Femur (tissue), 1 donor: ENCODE data around the gene TTC17.
"Not testable (repeated sequence)": the region's sequence is repeated elsewhere in the genome, so short reads cannot be mapped to it uniquely, and the experiment has no call there.

Experiments used
- DNase-seq: peaks from one replicate; pipeline ENCODE4 v3.0.0-alpha.2; 2017

The TTC17 gene

DNA sequence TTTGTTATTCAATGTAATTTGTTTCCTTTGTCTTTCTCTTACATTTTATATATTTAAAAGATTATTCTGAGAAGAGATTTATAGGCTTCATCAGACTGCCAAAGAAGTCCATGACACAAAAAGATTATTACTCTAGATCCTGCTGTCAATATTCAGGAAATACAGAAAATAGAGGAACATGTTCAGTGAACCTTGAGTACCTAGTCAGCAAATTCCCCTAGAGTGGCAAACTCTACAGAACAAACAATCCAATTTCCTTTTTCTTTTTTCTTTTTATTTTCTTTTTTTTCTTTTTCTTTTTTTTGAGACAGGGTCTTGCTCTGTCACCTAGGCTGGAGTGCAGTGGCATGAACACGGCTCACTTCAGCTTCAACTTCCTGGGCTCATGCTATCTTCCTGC, 23.9 kb downstream of the TTC17 start:
- no peak for DNase-seq

DNA sequence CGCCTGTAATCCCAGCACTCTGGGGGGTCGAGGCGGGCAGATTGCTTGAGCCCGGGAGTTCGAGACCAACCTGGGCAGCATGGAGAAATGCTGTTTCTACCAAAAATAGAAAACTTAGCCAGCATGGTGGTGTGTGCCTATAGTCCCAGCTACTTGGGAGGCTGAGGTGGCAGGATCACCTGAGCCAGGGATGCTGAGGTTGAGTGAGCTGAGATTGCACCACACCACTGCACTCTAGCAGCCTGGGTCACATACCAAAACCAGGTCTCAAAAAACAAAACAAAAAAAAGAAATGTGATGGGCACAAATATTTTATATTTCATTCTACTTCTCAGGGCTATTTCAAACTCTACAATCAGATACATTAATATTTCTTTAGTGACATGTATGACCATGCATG, 25.7 kb downstream of the TTC17 start:
- no peak for DNase-seq

DNA sequence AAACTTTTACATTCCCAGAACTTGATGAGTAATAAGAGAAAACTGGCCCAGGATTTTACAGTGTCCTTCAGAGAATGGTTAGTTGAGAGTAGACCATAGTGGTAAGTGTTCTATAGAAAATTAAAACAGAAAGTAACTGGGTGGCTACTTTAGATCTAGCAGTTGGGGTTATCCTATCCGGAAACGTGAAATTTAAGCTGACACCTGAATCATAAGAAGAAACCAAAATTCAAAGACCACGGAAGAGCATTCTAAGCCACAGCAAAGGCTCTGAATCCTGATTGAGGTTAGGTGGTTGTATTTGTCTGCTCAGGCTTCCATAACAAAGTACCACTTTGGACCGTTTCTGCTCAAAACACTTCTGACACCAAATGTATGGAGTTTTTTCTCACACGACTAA, 34.0 kb downstream of the TTC17 start:
- no peak for DNase-seq

- no peak for DNase-seq
These were observed 35.1 kb downstream of the TTC17 start for GRCh38 chr11:43393765-43394355.

- no peak for DNase-seq
These were observed 37.9 kb downstream of the TTC17 start for GRCh38 chr11:43396617-43397016.

GRCh38 chr11:43397251-43397650, 38.5 kb downstream of the TTC17 start:
- no peak for DNase-seq

GRCh38 chr11:43399983-43400630, 41.4 kb downstream of the TTC17 start:
- no peak for DNase-seq

GRCh38 chr11:43401252-43401651, 42.5 kb downstream of the TTC17 start:
- DNase-seq = no peak

GRCh38 chr11:43401811-43402210, 43.1 kb downstream of the TTC17 start:
- not testable (repeated sequence) for DNase-seq

- no peak for DNase-seq
These were observed 44.9 kb downstream of the TTC17 start for GRCh38 chr11:43403357-43404231.

- no peak for DNase-seq
These were observed 45.7 kb downstream of the TTC17 start for GRCh38 chr11:43404406-43404805.

DNA sequence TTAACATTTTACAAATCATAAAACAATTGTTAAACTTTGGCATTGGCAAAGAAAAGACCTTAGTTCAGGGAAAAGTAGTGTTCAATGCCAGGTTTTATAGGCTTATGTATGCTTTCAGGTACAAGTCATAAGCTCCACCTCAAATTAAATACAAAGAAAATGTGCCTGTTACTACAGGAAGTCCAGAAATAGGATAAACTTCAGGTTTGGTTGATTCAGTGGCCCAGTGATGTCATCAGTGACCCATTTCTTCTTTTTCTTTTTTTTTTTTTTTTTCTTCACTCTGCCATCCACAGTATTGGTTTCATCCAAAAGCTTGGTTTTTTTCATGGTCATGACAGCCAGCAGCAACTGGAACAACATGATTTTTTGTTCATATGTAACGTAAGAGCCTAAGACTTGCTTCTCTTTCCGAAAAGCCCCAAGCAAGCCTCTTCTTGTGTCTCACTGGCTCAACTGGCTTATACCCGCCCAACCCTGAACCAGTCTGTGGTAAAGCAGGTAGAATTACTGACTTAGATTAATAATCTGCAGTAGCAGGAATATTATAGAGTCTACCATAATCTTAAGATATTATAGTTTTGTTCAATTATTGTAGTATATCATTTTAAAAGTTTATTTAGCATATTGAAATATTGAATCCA, 46.2 kb downstream of the TTC17 start:
- no peak for DNase-seq

- no peak for DNase-seq
These were observed 49.6 kb downstream of the TTC17 start for GRCh38 chr11:43408277-43408676.

GRCh38 chr11:43410394-43410793, 51.7 kb downstream of the TTC17 start:
- no peak for DNase-seq

GRCh38 chr11:43418197-43418596, 59.5 kb downstream of the TTC17 start:
- DNase-seq = no peak

GRCh38 chr11:43419460-43419859, 60.7 kb downstream of the TTC17 start:
- DNase-seq = no peak

GRCh38 chr11:43427971-43428370, 69.3 kb downstream of the TTC17 start:
- DNase-seq = no peak

DNA sequence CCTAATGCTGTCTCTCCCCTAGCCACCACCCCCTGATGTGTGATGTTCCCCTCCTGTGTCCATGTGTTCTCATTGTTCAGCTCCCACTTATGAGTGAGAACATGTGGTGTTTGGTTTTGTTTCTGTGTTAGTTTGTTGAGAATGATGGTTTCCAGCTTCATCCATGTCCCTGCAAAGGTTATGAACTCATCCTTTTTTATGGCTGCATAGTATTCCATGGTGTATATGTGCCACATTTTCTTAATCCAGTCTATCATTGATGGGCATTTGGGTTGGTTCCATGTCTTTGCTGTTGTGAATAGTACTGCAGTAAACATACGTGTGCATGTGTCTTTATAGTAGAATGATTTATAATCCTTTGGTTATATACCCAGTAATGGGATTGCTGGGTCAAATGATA, 72.2 kb downstream of the TTC17 start:
- not testable (repeated sequence) for DNase-seq

GRCh38 chr11:43434893-43435292, 76.2 kb downstream of the TTC17 start:
- no peak for DNase-seq

DNA sequence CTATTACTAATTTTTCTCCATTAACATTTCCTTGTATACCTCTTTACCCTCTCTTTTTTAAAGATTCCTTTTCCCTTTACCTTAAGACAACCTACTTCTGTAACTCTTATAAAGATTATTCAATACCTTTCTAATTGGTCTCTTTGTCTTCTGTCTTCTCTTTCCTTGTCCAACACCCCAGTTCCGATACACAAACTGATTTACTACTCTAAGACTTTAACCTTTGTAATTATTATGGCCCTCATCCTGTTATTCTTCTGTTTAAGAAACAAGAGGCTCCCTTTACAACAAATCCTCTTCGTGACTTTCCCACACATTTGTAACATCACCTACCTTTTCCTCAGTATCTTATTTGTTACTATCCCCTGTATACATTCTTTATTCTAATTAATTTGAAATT, 81.8 kb downstream of the TTC17 start:
- no peak for DNase-seq

GRCh38 chr11:43443811-43444210, 85.1 kb downstream of the TTC17 start:
- DNase-seq = no peak

DNA sequence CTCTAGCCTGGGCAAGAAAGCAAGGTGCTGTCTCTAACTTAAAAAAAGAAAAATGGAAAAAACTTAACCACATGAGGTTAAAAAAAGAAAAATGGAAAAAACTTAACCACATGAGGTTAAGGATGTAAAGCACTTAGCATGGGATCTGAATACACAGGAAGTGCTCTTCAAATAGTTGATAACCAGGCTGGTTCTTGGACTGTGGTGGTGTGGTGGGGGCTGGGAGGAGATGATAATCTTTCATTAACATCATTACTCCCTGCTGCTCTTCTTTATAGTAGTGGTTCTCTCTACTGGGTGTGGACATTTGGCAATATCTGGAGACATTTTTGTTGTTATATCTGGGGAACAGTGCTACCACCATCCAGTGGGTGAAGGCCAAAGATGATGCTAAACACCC, 88.4 kb downstream of the TTC17 start:
- no peak for DNase-seq

GRCh38 chr11:43458486-43458885, 99.8 kb downstream of the TTC17 start:
- DNase-seq = no peak

GRCh38 chr11:43459246-43459645, 100.5 kb downstream of the TTC17 start:
- no peak for DNase-seq
